Measurements from ENCODE around the gene CHRNB4.
"Not testable (repeated sequence)": the region's sequence is repeated elsewhere in the genome, so short reads cannot be mapped to it uniquely, and the experiment has no call there.

DNA sequence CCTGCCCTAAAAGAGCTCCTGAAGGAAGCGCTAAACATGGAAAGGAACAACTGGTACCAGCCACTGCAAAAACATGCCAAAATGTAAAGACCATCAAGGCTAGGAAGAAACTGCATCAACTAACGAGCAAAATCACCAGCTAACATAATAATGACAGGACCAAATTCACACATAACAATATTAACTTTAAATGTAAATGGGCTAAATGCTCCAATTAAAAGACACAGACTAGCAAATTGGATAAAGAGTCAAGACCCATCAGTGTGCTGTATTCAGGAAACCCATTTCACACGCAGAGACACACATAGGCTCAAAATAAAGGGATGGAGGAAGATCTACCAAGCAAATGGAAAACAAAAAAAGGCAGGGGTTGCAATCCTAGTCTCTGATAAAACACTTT lies 31.5 kb downstream of the CHRNB4 start:
- TF ChIP-seq, protein P1, sequence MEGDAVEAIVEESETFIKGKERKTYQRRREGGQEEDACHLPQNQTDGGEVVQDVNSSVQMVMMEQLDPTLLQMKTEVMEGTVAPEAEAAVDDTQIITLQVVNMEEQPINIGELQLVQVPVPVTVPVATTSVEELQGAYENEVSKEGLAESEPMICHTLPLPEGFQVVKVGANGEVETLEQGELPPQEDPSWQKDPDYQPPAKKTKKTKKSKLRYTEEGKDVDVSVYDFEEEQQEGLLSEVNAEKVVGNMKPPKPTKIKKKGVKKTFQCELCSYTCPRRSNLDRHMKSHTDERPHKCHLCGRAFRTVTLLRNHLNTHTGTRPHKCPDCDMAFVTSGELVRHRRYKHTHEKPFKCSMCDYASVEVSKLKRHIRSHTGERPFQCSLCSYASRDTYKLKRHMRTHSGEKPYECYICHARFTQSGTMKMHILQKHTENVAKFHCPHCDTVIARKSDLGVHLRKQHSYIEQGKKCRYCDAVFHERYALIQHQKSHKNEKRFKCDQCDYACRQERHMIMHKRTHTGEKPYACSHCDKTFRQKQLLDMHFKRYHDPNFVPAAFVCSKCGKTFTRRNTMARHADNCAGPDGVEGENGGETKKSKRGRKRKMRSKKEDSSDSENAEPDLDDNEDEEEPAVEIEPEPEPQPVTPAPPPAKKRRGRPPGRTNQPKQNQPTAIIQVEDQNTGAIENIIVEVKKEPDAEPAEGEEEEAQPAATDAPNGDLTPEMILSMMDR (IDR thresholded peaks at IDR 0.05): not testable (repeated sequence)
- not testable (repeated sequence) for TF ChIP-seq EP300, POLR2A (IDR thresholded peaks at IDR 0.05)
